Pons (tissue), 1 donor: ENCODE data around the gene POLR1D.
"Not testable (repeated sequence)": the region's sequence is repeated elsewhere in the genome, so short reads cannot be mapped to it uniquely, and the experiment has no call there.

Experiments used
- DNase-seq: peaks from one replicate; pipeline ENCODE4 v3.0.0-alpha.2; 2016; ENCODE audit warnings: low spot score

POLR1D gene

GRCh38 chr13:27617881-27618321 lies 3.8 kb upstream of the POLR1D start:
- no peak for DNase-seq

GRCh38 chr13:27619093-27619727 lies 2.5 kb upstream of the POLR1D start:
- no peak for DNase-seq

GRCh38 chr13:27619728-27620376 lies 1.8 kb upstream of the POLR1D start:
- no peak for DNase-seq

- DNase-seq = peak; percentile 94
These were observed 1.1 kb upstream of the POLR1D start, which contains the start of gene LNX2 for GRCh38 chr13:27620377-27621115. Gene LNX2, minus strand, starts transcription at chr13:27620529. Its CDS starts 38,826 bp downstream, at chr13:27581703.

GRCh38 chr13:27621116-27621365 lies 651 bp upstream of the POLR1D start:
- no peak for DNase-seq

GRCh38 chr13:27622102-27622820 lies 569 bp downstream of the POLR1D start:
- DNase-seq = peak; percentile 49

- DNase-seq = no peak
These were observed 1.2 kb downstream of the POLR1D start for GRCh38 chr13:27622881-27623280.

- DNase-seq = no peak
These were observed 2.4 kb downstream of the POLR1D start for GRCh38 chr13:27624071-27624470.

- DNase-seq = no peak
These were observed 4.1 kb downstream of the POLR1D start for GRCh38 chr13:27625839-27626238.

- DNase-seq = no peak
These were observed 5.7 kb downstream of the POLR1D start for GRCh38 chr13:27627380-27627779.

- DNase-seq = no peak
These were observed 6.4 kb downstream of the POLR1D start for GRCh38 chr13:27628081-27628480.

- not testable (repeated sequence) for DNase-seq
These were observed 7.1 kb downstream of the POLR1D start for GRCh38 chr13:27628766-27629165.

- no peak for DNase-seq
These were observed 9.5 kb downstream of the POLR1D start for GRCh38 chr13:27631156-27631555.

- DNase-seq = no peak
These were observed 10.0 kb downstream of the POLR1D start for GRCh38 chr13:27631665-27632064.

- no peak for DNase-seq
These were observed 10.5 kb downstream of the POLR1D start for GRCh38 chr13:27632214-27632613.

GRCh38 chr13:27632648-27633047 lies 11.0 kb downstream of the POLR1D start:
- DNase-seq = no peak

GRCh38 chr13:27634231-27634630 lies 12.5 kb downstream of the POLR1D start:
- no peak for DNase-seq

GRCh38 chr13:27634791-27635190 lies 13.1 kb downstream of the POLR1D start:
- no peak for DNase-seq

GRCh38 chr13:27635266-27635665 lies 13.6 kb downstream of the POLR1D start:
- no peak for DNase-seq

GRCh38 chr13:27636589-27637288 lies 15.0 kb downstream of the POLR1D start:
- no peak for DNase-seq

- DNase-seq = no peak
These were observed 15.6 kb downstream of the POLR1D start for GRCh38 chr13:27637289-27637626.

GRCh38 chr13:27638001-27638400 lies 16.3 kb downstream of the POLR1D start:
- DNase-seq = no peak
